H1 (cell line): ENCODE data around the gene USP17L17. TPM values are rescaled to one million over a fixed set of nuclear protein-coding genes. Genes with fewer than 3 reads are reported as not detected.

Experiments
- polyA plus RNA-seq, 7 experiments: library from polyadenylated mRNA; depleted of rRNA in 3 of 7; stranded (reverse) in 5 of 7; unstranded in 2 of 7; fragments of >200 nt in 5 of 7; fragments of 200-250 nt in 2 of 7; gene quantifications; 1 replicate in 5 of 7; 2 replicates in 1 of 7; 4 replicates in 1 of 7; pipeline versions ENCODE4 v1.2.1 to v1.2.3, GENCODE V29; 2011 to 2013; ENCODE audit warnings: missing spikeins in 2 of 7, mixed read lengths in 2 of 7
- total RNA-seq: library from RNA; stranded (reverse); fragmentation: NEBNext Ultra II Directional; extraction: Animal tissue kit (Norgen Biotek cat#: 25700); gene quantifications from 2 replicates; pipeline ENCODE4 v1.2.1, GENCODE V29; 2021

Gene USP17L17
- total and polyA plus RNA-seq, 2 of the 8 experiments (the other 6 are each of a cell fraction or from before 2014, with no cell fraction given): not detected

Other genes with a start within 250 kb of the USP17L17 start
- not detected in 2 replicates for gene FAM90A26, start 73.5 kb upstream of the USP17L17 start, total RNA-seq
- 0.05 TPM in 1 of 2 replicates, not detected in the other for gene FAM90A26, start 73.5 kb upstream of the USP17L17 start, polyA plus RNA-seq (2011; rRNA removed)
- not detected in 2 replicates for gene USP17L10, start 33.2 kb upstream of the USP17L17 start, total RNA-seq
- gene USP17L10, start 33.2 kb upstream of the USP17L17 start, polyA plus RNA-seq (2011; rRNA removed): not detected in 2 replicates
- gene USP17L11, start 28.5 kb upstream of the USP17L17 start, total RNA-seq: not detected in 2 replicates
- not detected in 2 replicates for gene USP17L11, start 28.5 kb upstream of the USP17L17 start, polyA plus RNA-seq (2011; rRNA removed)
- not detected in 2 replicates for gene USP17L12, start 23.7 kb upstream of the USP17L17 start, total RNA-seq
- gene USP17L12, start 23.7 kb upstream of the USP17L17 start, polyA plus RNA-seq (2011; rRNA removed): not detected in 2 replicates
- not detected in 2 replicates for gene USP17L13, start 19.0 kb upstream of the USP17L17 start, total RNA-seq
- not detected in 2 replicates for gene USP17L13, start 19.0 kb upstream of the USP17L17 start, polyA plus RNA-seq (2011; rRNA removed)
- gene USP17L15, start 9.5 kb upstream of the USP17L17 start, total RNA-seq: not detected in 2 replicates
- not detected in 2 replicates for gene USP17L15, start 9.5 kb upstream of the USP17L17 start, polyA plus RNA-seq (2011; rRNA removed)
- gene USP17L18, start 4.8 kb downstream of the USP17L17 start, total RNA-seq: not detected in 2 replicates
- not detected in 2 replicates for gene USP17L18, start 4.8 kb downstream of the USP17L17 start, polyA plus RNA-seq (2011; rRNA removed)
- not detected in 2 replicates for gene USP17L19, start 9.5 kb downstream of the USP17L17 start, total RNA-seq
- gene USP17L19, start 9.5 kb downstream of the USP17L17 start, polyA plus RNA-seq (2011; rRNA removed): not detected in 2 replicates
- gene USP17L20, start 14.2 kb downstream of the USP17L17 start, total RNA-seq: not detected in 2 replicates
- not detected in 2 replicates for gene USP17L20, start 14.2 kb downstream of the USP17L17 start, polyA plus RNA-seq (2011; rRNA removed)
- gene USP17L21, start 19.0 kb downstream of the USP17L17 start, total RNA-seq: not detected in 2 replicates
- gene USP17L21, start 19.0 kb downstream of the USP17L17 start, polyA plus RNA-seq (2011; rRNA removed): not detected in 2 replicates
- gene USP17L22, start 23.7 kb downstream of the USP17L17 start, total RNA-seq: not detected in 2 replicates
- not detected in 2 replicates for gene USP17L22, start 23.7 kb downstream of the USP17L17 start, polyA plus RNA-seq (2011; rRNA removed)
- gene USP17L24, start 81.3 kb downstream of the USP17L17 start, total RNA-seq: not detected in 2 replicates
- gene USP17L24, start 81.3 kb downstream of the USP17L17 start, polyA plus RNA-seq (2011; rRNA removed): not detected in 2 replicates
- not detected in 2 replicates for gene USP17L25, start 86.0 kb downstream of the USP17L17 start, total RNA-seq
- not detected in 2 replicates for gene USP17L25, start 86.0 kb downstream of the USP17L17 start, polyA plus RNA-seq (2011; rRNA removed)
- gene USP17L26, start 90.8 kb downstream of the USP17L17 start, total RNA-seq: not detected in 2 replicates
- gene USP17L26, start 90.8 kb downstream of the USP17L17 start, polyA plus RNA-seq (2011; rRNA removed): not detected in 2 replicates
- gene USP17L5, start 95.5 kb downstream of the USP17L17 start, total RNA-seq: not detected in 2 replicates
- gene USP17L5, start 95.5 kb downstream of the USP17L17 start, polyA plus RNA-seq (2011; rRNA removed): not detected in 2 replicates
- gene USP17L27, start 100.3 kb downstream of the USP17L17 start, total RNA-seq: not detected in 2 replicates
- gene USP17L27, start 100.3 kb downstream of the USP17L17 start, polyA plus RNA-seq (2011; rRNA removed): not detected in 2 replicates
- not detected in 2 replicates for gene USP17L28, start 105.0 kb downstream of the USP17L17 start, total RNA-seq
- gene USP17L28, start 105.0 kb downstream of the USP17L17 start, polyA plus RNA-seq (2011; rRNA removed): not detected in 2 replicates
- gene USP17L29, start 109.8 kb downstream of the USP17L17 start, total RNA-seq: not detected in 2 replicates
- gene USP17L29, start 109.8 kb downstream of the USP17L17 start, polyA plus RNA-seq (2011; rRNA removed): not detected in 2 replicates
- not detected in 2 replicates for gene USP17L30, start 119.2 kb downstream of the USP17L17 start, total RNA-seq
- not detected in 2 replicates for gene USP17L30, start 119.2 kb downstream of the USP17L17 start, polyA plus RNA-seq (2011; rRNA removed)
- gene DEFB131A, start 200.5 kb downstream of the USP17L17 start, total RNA-seq: not detected in 2 replicates
- not detected in 2 replicates for gene DEFB131A, start 200.5 kb downstream of the USP17L17 start, polyA plus RNA-seq (2011; rRNA removed)